ENCODE data around the gene DNMT3A.

The DNMT3A gene

GRCh38 chr2:25201265-25201664 lies 140.5 kb downstream of the DNMT3A start:
- Histone ChIP-seq H3K4me3 (ENCODE audit: low read length, poor library complexity, severe bottlenecking) (no peak overlapping the region), H3K36me3 (ENCODE audit: insufficient read depth, low read length) (no peaks in the 10 kb centered on the region), H3K4me1 (ENCODE audit: insufficient read depth, low read length, poor library complexity, severe bottlenecking) (peaks cover 7% of the 10 kb centered on the region), H3F3A (ENCODE audit: low read depth) (no peaks in the 10 kb centered on the region), H3K79me2 (ENCODE audit: insufficient read depth, low read length) (no peaks in the 10 kb centered on the region), H3K9ac (ENCODE audit: low read depth, low read length, poor library complexity, severe bottlenecking) (no peak overlapping the region), H2AFZ (ENCODE audit: low read length) (no peak overlapping the region), H3K27me3 (ENCODE audit: insufficient read depth, low read length, poor library complexity, severe bottlenecking) (no peaks in the 10 kb centered on the region), H3K9me2 (replicated peaks; ENCODE audit: low read depth, low read length) (no peaks in the 10 kb centered on the region), H3K9me3 (ENCODE audit: insufficient read depth, low read depth, low read length) (no peaks in the 10 kb centered on the region), H4K20me1 (ENCODE audit: insufficient read depth, low read length, poor library complexity, severe bottlenecking) (no peaks in the 10 kb centered on the region), H3K4me2 (ENCODE audit: low read depth, low read length, poor library complexity, severe bottlenecking) (no peak overlapping the region)
- TF ChIP-seq EZH2phosphoT487 (IDR thresholded peaks at IDR 0.05; ENCODE audit: borderline replicate concordance) = no peak
- peak; percentile 45 for TF ChIP-seq CTCF (conservative IDR thresholded peaks at IDR 0.05; ENCODE audit: low read length)

GRCh38 chr2:25198576-25198975 lies 143.1 kb downstream of the DNMT3A start:
- Histone ChIP-seq H3K36me3 (ENCODE audit: insufficient read depth, low read length) (no peaks in the 10 kb centered on the region), H3K4me3 (ENCODE audit: low read length, poor library complexity, severe bottlenecking) (no peak overlapping the region), H3K4me2 (ENCODE audit: low read depth, low read length, poor library complexity, severe bottlenecking) (no peak overlapping the region), H3F3A (ENCODE audit: low read depth) (no peaks in the 10 kb centered on the region), H3K79me2 (ENCODE audit: insufficient read depth, low read length) (no peaks in the 10 kb centered on the region), H3K9me3 (ENCODE audit: insufficient read depth, low read depth, low read length) (no peaks in the 10 kb centered on the region), H3K9me2 (replicated peaks; ENCODE audit: low read depth, low read length) (no peaks in the 10 kb centered on the region), H3K9ac (ENCODE audit: low read depth, low read length, poor library complexity, severe bottlenecking) (no peak overlapping the region), H3K4me1 (ENCODE audit: insufficient read depth, low read length, poor library complexity, severe bottlenecking) (peaks cover 9% of the 10 kb centered on the region), H4K20me1 (ENCODE audit: insufficient read depth, low read length, poor library complexity, severe bottlenecking) (no peaks in the 10 kb centered on the region), H2AFZ (ENCODE audit: low read length) (no peak overlapping the region), H3K27me3 (ENCODE audit: insufficient read depth, low read length, poor library complexity, severe bottlenecking) (no peaks in the 10 kb centered on the region)
- TF ChIP-seq EZH2phosphoT487 (IDR thresholded peaks at IDR 0.05; ENCODE audit: borderline replicate concordance) = no peak
- no peak for TF ChIP-seq CTCF (conservative IDR thresholded peaks at IDR 0.05; ENCODE audit: low read length)

- Histone ChIP-seq H3F3A (ENCODE audit: low read depth) (no peaks in the 10 kb centered on the region), H3K27me3 (ENCODE audit: insufficient read depth, low read length, poor library complexity, severe bottlenecking) (no peaks in the 10 kb centered on the region), H4K20me1 (ENCODE audit: insufficient read depth, low read length, poor library complexity, severe bottlenecking) (no peaks in the 10 kb centered on the region), H3K79me2 (ENCODE audit: insufficient read depth, low read length) (no peaks in the 10 kb centered on the region), H3K9me3 (ENCODE audit: insufficient read depth, low read depth, low read length) (no peaks in the 10 kb centered on the region), H3K4me1 (ENCODE audit: insufficient read depth, low read length, poor library complexity, severe bottlenecking) (peaks cover 9% of the 10 kb centered on the region), H3K4me2 (ENCODE audit: low read depth, low read length, poor library complexity, severe bottlenecking) (no peak overlapping the region), H3K9ac (ENCODE audit: low read depth, low read length, poor library complexity, severe bottlenecking) (peak overlapping the region; percentile 3), H2AFZ (ENCODE audit: low read length) (peak overlapping the region; percentile 22; the same call in 1 of the 2 replicates), H3K36me3 (ENCODE audit: insufficient read depth, low read length) (no peaks in the 10 kb centered on the region), H3K4me3 (ENCODE audit: low read length, poor library complexity, severe bottlenecking) (no peak overlapping the region), H3K9me2 (replicated peaks; ENCODE audit: low read depth, low read length) (no peaks in the 10 kb centered on the region)
- TF ChIP-seq CTCF (conservative IDR thresholded peaks at IDR 0.05; ENCODE audit: low read length) (no peak), EZH2phosphoT487 (IDR thresholded peaks at IDR 0.05; ENCODE audit: borderline replicate concordance) (no peak)
Measured at GRCh38 chr2:25198209-25198525, 143.6 kb downstream of the DNMT3A start.

All from Loucy (cell line).